MCF 10A (cell line): ENCODE data around the gene RIC3. TPM values are rescaled to one million over a fixed set of nuclear protein-coding genes. Genes with fewer than 3 reads are reported as not detected.

ENCODE experiments used
- BruUV-seq: library from RNA; stranded (reverse); fragments of 400-500 nt; replicated peaks from 2 replicates; lab custom pipeline; 2021; lab: Mats Ljungman, UMichigan
- CTCF ChIA-PET: fragments of 300-600 bp; sonication (Branson Sonifier 250); formaldehyde crosslinking; extraction: SDS; loops from one replicate; lab custom pipeline; 2021; ENCODE audit warnings: antibody characterized with exemption, inconsistent platforms; lab: Yijun Ruan, JAX
- POLR2A ChIA-PET: fragments of 300-600, 350-650 bp; sonication (Branson Sonifier 250); formaldehyde crosslinking; extraction: SDS; loops from one replicate; lab custom pipeline; 2020; ENCODE audit warnings: antibody characterized with exemption, inconsistent platforms; lab: Yijun Ruan, JAX
- DNase-seq: peaks from one replicate; pipeline ENCODE4 v3.0.0-alpha.2; 2018; ENCODE audit not compliant: unreplicated experiment
- H3K27ac Mint-ChIP-seq: one replicate; pipeline ENCODE4 v1.8.0; 2022; ENCODE audit warnings: mild to moderate bottlenecking, low read depth, mixed read lengths; ENCODE audit not compliant: unreplicated experiment
- H3K27me3 Mint-ChIP-seq: one replicate; pipeline ENCODE4 v1.8.0; 2022; ENCODE audit warnings: mixed read lengths; ENCODE audit not compliant: insufficient read depth, unreplicated experiment
- H3K36me3 Mint-ChIP-seq: one replicate; pipeline ENCODE4 v1.8.0; 2022; ENCODE audit warnings: mild to moderate bottlenecking, moderate library complexity, mixed read lengths; ENCODE audit not compliant: insufficient read depth, unreplicated experiment
- H3K4me1 Mint-ChIP-seq: one replicate; pipeline ENCODE4 v1.8.0; 2022; ENCODE audit warnings: mixed read lengths; ENCODE audit not compliant: insufficient read depth, unreplicated experiment
- H3K4me3 Mint-ChIP-seq: one replicate; pipeline ENCODE4 v1.8.0; 2022; ENCODE audit warnings: mild to moderate bottlenecking, moderate library complexity, mixed read lengths; ENCODE audit not compliant: unreplicated experiment
- H3K9me3 Mint-ChIP-seq: one replicate; pipeline ENCODE4 v1.8.0; 2022; ENCODE audit warnings: mixed read lengths; ENCODE audit not compliant: unreplicated experiment
- CTCF ChIP-seq: fragments of 200-600 bp; IDR thresholded peaks from one replicate; pipeline ENCODE4 v1.8.0; 2022; ENCODE audit warnings: antibody characterized with exemption, mild to moderate bottlenecking; ENCODE audit not compliant: unreplicated experiment
- intact Hi-C: fragments of 100-400 bp; cut with micrococcal nuclease; formaldehyde crosslinking; loops from 2 replicates; pipeline ENCODE4 v1.14.1; 2022
- total RNA-seq: library from RNA; stranded (reverse); gene quantifications from 2 replicates; pipeline ENCODE4 v1.2.3, GENCODE V29; 2022

Gene RIC3
- total RNA-seq, 1 experiment from 2014 or later, result 0.65 TPM

- no peak overlapping the region for H3K27ac Mint-ChIP-seq
- no peaks in the 10 kb centered on the region for H3K27me3 Mint-ChIP-seq
- ChIA-PET CTCF (interaction anchor here (5.3 kb wide), 1 partner anchor 58 kb away, joined by 25 read pairs; no protein-coding TSS in a partner anchor), POLR2A (no interaction called here)
- no peak for DNase-seq
- TF ChIP-seq CTCF, result no peak
- H3K4me1 Mint-ChIP-seq, result peaks cover 17% of the 10 kb centered on the region
- intact Hi-C loops, result no loop called here
- H3K9me3 Mint-ChIP-seq, result no peaks in the 10 kb centered on the region
- no TSS peak for BruUV-seq
- no peaks in the 10 kb centered on the region for H3K36me3 Mint-ChIP-seq
- H3K4me3 Mint-ChIP-seq, result no peak overlapping the region
These were observed 103.8 kb downstream of the RIC3 start for GRCh38 chr11:8065031-8065430.

DNA sequence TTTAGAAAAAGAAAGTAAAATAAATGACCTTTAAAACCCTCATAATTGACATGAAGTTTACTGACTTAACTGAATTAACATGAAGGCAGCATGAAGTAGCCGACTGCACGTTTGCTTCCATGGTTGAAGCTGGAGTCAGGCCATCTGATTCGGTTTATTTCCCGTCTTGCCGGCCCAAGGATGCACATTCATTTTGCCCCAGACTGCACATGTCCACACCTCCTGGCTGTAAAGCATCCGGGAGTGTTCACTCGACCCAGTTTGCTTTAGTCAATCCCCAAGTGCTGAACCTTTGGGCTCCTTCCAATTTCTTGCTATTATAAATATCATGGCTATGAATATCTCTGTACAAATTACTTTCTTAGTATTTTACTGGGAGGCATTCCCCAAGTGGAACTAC is 105.5 kb downstream of the RIC3 start:
- Mint-ChIP-seq H3K4me3 (no peak overlapping the region), H3K4me1 (peaks cover 2% of the 10 kb centered on the region), H3K36me3 (no peaks in the 10 kb centered on the region), H3K27ac (no peak overlapping the region), H3K27me3 (no peaks in the 10 kb centered on the region), H3K9me3 (no peaks in the 10 kb centered on the region)
- ChIA-PET POLR2A (no interaction called here), CTCF (interaction anchor here (0.9 to 1.8 kb wide), 5 partner anchors 29 to 171 kb away, joined by 3 to 6 read pairs (median 5); no protein-coding TSS in a partner anchor)
- DNase-seq, result no peak
- intact Hi-C loops, result no loop called here
- no TSS peak for BruUV-seq
- no peak for TF ChIP-seq CTCF

DNA sequence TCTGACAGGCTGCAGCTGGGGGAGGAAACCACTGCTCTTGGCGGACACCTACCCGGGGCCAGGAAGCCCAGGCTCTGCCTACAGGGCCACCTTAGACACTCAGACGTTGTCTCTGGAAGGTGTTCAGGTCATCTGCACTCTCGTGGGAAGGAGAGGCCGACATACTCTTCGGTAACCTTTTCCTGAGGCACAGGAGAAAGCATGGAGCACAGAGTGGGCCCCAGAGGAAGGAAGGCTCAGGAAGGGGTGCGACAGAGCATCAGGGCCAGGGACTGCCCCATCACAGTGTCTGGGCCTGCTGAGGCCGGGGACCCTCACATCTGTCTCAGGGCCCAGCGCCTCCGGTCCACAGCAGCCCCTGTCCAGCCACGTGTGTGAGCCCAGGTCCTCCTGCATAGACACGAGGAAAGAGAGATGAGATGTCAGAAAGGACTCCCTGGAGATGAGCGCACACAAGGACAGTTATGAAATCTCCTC is 106.0 kb downstream of the RIC3 start:
- no peaks in the 10 kb centered on the region for H3K4me1 Mint-ChIP-seq
- TF ChIP-seq CTCF, result no peak
- no peak overlapping the region for H3K27ac Mint-ChIP-seq
- intact Hi-C loops, result no loop called here
- CTCF ChIA-PET, result interaction anchor here (1.8 kb wide), 1 partner anchor 30 kb away, joined by 5 read pairs; no protein-coding TSS in a partner anchor
- no peaks in the 10 kb centered on the region for H3K9me3 Mint-ChIP-seq
- no peaks in the 10 kb centered on the region for H3K36me3 Mint-ChIP-seq
- no peaks in the 10 kb centered on the region for H3K27me3 Mint-ChIP-seq
- POLR2A ChIA-PET, result no interaction called here
- no peak overlapping the region for H3K4me3 Mint-ChIP-seq
- no peak for DNase-seq
- no TSS peak for BruUV-seq

DNA sequence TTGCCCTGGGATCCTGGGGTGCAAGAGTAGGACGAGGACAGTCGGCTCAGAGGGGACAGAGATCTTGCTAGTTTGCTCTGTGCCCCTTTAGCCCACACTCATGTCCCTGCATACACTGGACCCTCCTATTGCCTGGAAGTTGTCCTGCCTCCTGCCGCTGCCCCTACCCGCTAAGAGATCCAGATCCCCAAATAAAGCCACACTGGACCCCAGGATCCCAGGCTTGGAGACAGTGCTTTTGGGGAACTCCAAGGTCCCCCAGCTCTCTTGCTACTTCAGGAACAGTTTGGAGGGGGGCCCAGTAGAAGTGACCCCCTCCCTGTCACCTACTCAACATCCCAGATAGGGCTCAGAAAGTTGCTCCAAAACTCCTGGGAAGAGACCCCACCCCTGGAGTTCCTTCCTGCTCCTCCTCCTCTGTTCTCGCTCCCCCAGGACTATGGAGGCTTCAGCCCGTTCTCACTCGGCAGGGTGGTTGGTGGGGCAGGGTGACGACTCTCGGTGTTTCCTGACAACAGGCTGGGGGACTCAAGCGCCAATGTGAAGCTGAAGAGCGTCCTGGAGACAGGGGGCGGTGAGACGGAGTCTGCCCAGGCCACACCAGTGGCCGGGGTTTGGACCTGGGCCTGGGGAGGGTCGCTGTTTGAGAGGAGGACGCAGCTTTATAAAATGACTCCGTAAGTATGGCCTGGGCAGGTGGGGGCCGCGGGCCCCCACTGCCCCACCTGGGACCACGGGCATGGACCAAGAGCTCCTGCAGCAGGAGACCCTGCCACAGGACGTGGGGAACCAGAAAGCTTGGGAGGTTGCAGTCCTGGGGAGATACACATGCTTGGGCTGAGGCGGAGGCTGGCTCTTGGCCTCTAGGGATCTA is 107.0 kb downstream of the RIC3 start:
- Mint-ChIP-seq H3K4me3 (no peak overlapping the region), H3K9me3 (no peaks in the 10 kb centered on the region), H3K27ac (no peak overlapping the region), H3K27me3 (no peaks in the 10 kb centered on the region), H3K4me1 (peaks cover 2% of the 10 kb centered on the region), H3K36me3 (no peaks in the 10 kb centered on the region)
- DNase-seq, result no peak
- CTCF ChIA-PET, result interaction anchor here (0.7 to 1.4 kb wide), 4 partner anchors 29 to 118 kb away, joined by 3 to 6 read pairs (median 4); no protein-coding TSS in a partner anchor
- BruUV-seq, result no TSS peak
- intact Hi-C loops, result no loop called here
- no peak for TF ChIP-seq CTCF
- POLR2A ChIA-PET, result no interaction called here
